ENCODE results near the gene FSTL4.
"Not testable (repeated sequence)": the region's sequence is repeated elsewhere in the genome, so short reads cannot be mapped to it uniquely, and the experiment has no call there.

The FSTL4 gene

DNA sequence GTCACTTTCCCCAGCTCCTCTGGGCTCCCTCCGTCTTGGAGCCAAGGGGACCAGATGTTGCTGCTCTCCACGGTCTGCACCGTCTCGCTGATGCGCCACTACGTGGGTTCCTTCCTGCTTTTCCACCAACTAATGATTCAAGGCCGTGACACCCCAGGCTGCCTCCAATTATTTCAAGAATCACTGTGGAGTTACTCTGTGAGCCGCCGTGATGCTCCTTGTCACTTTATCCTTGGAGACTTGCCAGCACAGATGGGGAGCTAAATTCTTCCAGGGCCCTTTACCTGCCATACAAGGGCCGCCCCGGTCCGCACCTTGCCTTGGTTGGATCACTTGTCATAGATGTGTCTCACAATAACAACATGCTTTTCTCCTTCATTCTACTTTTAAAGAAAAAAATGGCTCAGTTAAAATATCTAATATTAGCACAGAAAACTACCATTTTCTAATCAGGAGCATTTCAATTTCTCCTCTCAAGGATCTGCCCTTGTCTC, 202.0 kb downstream of the FSTL4 start:
- in situ Hi-C loops (cut with MboI; ENCODE audit: low sequenced_read_pairs): no loop called here

DNA sequence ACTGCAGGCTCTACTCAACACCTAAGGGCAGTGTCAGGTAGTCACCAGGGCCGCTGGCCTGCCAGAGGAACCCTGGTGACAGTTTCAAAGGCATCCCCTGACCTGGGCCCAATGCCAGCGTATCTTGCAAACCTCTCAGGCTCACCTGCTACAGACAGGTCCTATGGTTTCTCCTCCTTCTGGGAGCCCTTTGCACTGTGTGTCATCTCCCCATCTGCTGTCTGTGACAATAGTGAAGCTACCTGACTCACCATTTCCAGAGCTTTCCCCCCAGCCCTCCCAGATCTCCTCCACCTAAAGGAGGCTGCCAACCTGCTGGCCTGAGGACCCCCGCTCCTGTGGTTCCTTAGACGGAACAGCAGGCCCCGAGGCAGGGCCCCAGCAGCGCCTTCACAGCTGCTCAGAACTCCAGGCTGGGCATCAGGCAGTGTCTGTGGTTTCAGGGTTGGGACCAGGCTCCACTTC, 203.1 kb downstream of the FSTL4 start:
- in situ Hi-C loops (cut with MboI; ENCODE audit: low sequenced_read_pairs): no loop called here

DNA sequence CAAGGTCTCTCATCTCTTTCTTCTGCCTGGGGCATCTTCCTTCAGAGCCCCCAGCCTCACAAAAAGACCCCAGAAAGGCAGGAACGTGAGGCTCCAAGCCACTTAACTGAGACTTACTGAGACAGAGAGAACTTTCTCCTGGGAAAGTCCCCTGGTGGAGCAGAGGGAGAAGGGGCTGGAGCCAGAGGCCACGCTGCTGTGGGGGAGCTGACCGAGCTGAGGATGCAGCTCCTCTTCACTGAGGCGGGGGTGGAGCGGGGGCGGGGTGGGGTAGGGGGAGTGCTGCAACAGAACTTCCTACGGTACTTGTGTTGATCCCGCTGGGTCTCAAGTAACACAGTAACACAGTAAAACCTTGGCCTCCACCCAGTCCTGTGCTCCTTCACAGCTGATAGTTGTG, 204.0 kb downstream of the FSTL4 start:
- in situ Hi-C loops (cut with MboI; ENCODE audit: low sequenced_read_pairs): no loop called here

DNA sequence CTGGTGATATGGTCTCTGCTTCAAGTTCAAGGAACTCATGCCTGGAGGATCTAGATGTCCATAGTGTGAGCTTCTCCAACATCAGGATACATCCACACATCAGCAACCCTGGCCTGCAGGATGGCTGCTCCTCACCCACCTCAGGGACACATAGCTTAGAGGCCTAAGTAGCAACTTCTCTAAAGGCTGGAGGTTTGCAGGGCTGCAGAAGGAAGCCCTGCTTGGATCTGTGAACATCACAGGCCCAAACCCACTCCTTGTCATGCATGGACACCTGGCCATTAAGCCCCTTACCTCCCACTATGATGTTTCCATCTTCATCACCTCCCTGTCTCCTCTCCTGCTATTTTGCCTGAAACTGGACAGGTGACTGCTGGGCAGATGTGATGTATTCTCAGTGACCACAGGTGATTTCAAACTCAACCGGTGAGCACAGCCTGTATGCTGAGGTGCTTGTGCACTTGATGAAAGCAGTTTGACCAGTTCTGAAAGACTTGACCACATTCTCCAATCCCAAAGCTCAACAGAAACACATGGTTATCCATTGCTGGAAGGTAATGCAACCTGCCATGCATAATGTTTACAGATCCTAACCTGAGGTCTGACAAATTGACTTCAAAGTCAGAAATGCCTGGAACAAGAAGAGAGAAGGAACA, 205.2 kb downstream of the FSTL4 start:
- in situ Hi-C loops (cut with MboI; ENCODE audit: low sequenced_read_pairs): no loop called here

DNA sequence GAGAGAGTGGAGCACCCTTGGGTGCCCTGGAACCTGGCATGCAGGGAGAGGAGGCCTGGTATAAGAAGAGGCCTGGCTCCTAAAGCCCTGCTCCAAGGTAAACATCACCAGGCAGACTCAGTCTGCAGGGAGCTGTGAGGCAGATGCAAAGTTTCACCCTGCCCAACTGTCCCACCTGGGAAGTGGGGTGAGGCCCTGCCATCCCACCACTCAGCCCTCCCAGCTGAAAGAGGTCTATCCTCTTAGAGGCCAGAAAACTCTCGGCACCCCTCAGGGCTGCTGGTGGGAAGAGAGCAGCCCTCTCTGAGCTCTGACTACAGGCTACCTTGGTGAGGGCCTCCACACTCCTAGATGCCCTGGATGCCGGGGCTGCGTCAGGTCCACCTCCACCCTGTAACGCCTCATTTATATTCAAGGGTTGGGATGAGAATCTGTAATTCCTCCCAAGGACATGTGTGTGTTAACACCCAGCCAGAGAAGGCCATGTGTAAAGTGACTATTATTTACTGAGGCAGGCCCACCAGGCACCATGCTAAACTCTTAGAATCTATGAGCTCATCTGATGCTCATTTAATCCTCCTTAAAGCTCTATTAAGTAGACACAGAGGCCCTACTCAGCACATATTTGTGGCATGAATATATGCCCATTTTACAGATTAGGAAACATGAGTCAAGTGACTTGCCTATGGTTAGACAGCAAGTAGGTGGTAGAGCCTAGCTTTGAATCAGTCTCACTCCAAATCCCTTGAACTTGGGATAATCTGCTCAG, 205.9 kb downstream of the FSTL4 start:
- in situ Hi-C loops (cut with MboI; ENCODE audit: low sequenced_read_pairs): no loop called here

DNA sequence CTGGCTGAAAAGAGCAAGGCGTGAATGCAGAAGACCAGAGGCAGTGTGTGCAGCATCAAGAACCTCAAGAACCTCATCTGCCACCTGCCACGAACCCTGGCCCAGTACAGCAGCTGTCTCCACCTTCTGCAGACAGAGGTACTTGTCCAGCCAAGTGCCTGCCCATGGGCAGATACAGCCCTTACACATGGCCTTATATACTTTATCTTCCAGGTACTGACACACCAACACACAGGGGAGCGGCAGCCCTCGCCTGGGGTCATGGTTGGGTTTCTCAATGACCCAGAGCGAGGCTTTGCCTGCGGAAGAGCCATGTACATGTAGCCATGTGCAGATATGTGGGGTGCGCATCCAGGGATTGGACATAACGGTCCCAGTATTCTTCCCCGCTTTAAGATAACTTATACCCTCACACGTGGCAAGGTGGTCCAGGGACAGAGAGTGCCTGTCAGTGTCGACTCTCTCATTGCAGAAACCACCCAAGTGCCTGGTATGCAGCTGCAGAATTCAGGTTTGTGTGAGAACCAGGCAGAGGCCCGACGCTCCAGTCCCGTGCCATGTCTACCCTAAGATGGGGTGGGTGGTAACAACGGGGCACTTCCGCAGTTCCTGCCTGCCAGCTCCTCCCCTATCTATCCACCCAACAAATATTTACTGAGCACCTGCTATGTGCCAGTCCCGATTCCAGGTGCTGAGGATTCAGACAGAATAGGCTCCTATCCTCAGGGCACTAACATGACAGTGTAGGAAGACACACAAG, 206.9 kb downstream of the FSTL4 start:
- in situ Hi-C loops (cut with MboI; ENCODE audit: low sequenced_read_pairs): no loop called here

DNA sequence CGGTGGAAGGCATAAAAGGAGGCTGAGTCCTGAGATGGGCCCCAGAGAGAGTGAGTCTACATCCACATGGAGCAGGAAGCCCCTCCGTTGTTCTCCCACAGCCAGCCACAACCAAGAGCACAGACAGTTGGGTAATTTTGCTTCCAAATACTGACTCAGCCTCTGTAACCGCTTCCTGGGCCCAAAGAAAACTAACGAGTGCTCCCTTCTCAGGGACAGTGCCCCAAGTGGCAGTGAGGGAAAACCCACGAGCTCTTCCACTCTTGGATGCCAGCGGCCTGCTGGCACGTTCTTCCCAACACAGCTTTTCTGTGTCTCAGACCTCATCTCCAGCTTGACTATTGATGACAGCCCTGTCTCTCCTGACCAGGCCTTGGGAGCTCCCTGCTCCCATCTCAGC, 207.6 kb downstream of the FSTL4 start:
- in situ Hi-C loops (cut with MboI; ENCODE audit: low sequenced_read_pairs): no loop called here

DNA sequence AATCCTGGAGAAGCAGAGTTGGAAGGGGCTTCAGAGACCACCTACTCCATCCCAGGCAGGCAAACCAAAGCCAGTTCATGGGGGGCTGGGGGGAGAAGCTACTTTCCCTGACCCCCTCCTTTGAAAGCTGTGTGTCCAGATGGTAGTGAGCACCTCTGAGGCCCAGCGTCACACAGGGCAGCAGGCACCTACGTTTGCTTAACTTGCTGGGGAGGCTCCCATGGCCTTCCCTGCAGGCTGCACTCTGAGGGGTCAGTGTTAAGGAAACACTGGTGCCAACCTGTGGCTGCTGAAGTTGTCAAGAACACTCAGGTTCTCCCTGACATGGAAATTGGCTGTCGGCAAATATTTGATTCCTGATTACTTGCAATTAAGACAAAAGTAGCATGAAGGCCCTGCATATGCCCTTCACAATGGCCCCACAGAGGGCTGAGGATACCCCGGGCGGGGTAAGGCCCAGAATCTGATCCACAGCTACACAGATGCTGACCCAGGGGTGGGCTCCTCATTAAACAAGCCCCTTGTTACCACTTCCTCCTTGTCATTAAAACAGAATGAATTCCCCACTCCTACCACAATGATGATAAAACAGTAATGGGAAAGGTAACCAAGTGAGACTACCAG, 208.5 kb downstream of the FSTL4 start:
- in situ Hi-C loops (cut with MboI; ENCODE audit: low sequenced_read_pairs): no loop called here

DNA sequence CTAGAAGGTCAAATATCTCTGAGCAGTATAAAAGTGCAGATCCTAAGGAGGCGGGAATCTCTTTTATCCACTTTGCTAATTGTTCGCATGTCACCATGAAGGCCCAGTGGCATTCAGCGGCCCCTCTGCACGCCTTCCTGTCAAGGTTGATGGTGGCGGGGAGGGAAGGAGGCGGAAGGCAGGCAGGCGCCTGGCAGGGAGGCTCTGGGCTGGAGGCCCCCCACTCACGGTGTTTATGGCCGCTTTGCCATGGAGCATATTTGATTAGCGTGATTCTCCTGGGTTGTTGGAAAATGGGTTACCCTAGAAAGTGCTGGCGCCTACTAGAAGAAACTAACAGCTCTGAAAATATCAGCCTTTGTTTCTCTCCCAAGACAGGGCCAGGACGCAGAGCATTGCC, 209.6 kb downstream of the FSTL4 start:
- in situ Hi-C loops (cut with MboI; ENCODE audit: low sequenced_read_pairs): no loop called here

DNA sequence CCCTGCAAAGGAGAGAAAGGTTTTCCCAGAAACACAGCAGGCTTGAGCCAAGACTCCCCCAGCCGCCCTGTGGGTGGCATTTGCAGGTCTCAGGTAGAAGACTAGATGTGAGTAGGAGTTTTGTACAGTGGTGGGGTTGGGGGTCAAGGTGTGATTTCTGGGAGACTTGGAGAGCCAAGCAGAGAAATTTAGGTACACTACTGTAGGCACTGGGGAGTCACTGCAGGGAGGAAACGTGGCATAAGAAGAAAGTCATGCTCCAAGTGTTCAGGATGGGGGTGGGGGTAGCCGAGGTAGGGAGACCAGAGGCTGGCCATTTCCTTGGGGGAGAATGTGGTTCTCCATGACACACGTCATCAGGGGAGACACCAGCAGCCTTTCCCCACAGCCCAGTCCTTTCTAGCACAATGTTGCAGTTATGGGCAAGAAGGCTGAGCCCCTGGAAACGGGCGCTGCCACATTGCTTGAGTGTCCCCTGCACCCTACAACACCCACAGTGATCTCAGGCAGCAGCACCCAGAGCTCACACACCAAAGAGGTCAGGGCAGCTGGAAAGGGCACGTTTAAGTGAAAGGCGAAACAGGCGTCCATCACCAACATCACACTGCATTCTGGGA, 210.5 kb downstream of the FSTL4 start:
- in situ Hi-C loops (cut with MboI; ENCODE audit: low sequenced_read_pairs): no loop called here

DNA sequence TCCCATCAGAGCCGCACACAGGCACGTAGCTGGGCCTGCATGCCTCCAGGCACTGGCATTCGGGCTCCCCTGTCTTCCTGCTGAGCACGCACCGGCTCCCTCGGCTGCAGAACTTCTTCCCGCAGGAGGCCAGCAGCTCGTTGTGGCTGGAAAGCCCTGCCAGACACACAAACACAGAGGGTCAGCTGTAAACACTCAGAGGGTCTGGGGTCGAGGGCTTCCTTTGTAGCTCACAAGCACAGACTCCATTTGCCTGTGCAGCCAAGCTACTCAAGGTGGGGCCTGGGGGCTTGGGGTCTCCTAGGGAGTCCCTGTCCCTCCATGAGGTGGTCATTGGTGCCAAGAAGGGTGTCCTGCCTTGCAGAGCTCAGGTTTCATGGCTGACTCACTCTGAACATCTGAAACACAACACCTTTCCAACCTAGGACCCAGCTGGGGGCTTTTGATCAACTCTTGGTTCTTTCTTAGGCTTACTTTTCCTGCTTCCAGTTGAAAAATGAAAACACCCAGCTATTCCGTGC, 211.4 kb downstream of the FSTL4 start:
- in situ Hi-C loops (cut with MboI; ENCODE audit: low sequenced_read_pairs): no loop called here

DNA sequence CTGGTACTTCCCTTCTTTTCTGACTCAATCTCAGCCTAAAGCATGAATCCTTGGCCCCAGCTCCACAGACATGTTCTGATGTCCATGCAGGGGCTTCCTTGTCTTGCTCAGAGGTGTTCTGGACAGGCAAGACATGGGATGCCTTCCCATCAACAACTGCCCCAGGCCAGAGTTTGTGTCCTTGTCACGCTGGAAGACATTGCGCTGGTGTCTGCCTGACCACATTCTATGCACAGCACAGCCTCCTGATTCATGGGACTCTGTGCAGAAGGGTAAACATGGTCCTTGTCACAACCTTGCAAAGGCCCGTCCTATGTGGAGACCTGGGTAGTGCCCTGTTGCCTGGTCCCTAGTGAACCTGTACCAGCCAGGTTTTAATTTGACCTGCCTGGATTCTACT, 212.2 kb downstream of the FSTL4 start:
- in situ Hi-C loops (cut with MboI; ENCODE audit: low sequenced_read_pairs): no loop called here

DNA sequence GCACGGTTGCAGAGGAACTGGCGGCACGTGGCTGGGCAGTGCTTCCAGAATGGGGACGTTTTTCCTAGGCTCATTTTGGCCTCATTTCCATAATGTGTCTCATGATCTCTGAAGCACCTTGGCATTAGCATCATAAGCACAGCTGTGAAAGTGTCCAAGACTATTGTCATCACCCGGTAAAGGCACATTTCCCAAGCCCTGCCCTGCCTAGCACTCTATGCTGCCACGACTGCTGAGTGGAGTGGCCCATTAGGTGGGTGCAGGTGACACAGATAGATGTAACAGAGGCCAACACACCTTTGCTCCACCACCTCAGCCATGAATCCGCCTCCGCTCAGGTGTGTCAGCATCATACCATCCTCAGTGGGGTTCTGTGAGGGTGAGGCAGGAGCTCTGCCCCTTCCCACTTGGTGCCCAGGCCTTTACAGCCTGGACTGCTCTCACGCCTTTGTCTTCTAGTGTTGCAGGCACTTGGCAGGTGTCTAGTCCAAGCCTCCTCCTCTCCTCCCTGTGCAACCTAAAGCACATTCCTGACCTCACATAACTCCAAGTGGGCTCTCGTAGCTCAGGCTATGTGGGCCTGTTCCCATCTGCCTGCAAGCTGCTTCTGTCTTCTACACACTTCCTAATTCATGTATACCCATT, 213.0 kb downstream of the FSTL4 start:
- in situ Hi-C loops (cut with MboI; ENCODE audit: low sequenced_read_pairs): no loop called here

DNA sequence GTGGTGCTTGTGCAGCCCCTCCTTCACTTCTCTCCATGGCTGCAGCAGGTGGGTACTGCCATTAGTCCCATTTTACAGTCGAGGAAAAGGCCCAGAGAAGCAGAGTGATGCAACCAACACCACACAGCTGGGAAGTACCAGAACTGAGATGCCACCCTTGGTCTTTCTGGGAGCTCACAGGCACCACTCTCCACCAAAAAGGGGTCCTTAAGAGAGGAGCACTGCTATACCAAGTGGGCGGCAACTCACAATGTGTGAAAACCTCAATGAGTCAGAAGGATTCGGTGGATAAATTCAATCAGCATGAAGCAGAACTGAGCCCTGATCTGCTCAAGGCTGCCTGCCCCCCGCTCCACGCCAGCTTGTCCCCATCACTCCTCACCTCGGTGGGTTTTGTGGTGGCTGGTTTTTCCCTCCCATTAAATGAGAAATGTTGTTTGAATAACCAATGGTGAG, 213.7 kb downstream of the FSTL4 start:
- in situ Hi-C loops (cut with MboI; ENCODE audit: low sequenced_read_pairs): no loop called here

DNA sequence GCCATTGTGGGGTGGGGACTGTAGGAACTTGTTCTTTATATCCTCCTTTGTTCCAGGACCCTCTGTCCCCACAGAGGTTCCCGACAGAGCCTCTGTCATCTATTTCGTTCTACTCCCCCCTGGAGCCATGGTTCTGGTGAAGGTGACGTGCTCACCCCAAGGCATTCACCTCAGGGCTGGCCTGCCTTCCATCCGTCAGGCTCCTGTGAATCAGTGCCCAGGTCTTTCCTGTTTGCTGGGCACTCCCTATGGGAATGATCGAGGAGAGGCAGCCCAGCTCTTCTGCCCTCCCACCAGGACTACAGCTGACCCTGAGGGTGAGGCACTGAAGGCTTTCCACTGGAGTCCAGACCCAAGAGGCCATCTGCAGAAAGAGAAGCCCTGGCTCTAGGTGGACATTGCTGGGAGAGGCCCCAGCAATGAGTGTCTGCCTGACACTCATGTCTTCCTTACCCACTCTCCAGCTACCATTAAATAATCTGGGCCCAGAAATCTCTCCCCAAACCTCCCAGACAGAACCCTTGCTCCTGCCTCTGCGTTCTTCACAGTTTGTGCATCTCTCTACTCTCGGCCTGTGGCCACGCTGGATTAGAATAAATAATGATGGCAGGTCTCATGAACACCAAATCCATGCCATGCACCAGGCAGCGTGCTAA, 214.2 kb downstream of the FSTL4 start:
- in situ Hi-C loops (cut with MboI; ENCODE audit: low sequenced_read_pairs): no loop called here

DNA sequence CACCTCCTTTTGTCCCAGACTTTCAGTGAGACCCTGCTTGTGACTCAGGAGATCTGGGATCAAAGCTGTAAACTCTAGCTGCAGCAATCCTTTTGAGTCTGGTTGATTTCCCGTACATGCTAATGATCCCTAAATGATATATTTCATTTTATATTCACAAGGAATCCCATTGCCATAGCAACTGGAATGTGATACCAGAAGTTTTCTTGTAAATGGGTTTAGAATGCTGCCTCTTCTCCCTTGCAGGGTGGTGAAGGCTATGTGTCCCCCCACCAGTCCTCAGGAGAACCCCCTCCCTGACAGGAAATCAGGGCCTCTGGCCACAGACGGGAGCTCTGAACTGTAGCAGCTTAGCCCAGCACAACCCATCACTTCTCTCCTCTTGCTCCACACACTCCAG, 215.0 kb downstream of the FSTL4 start:
- in situ Hi-C loops (cut with MboI; ENCODE audit: low sequenced_read_pairs): no loop called here

DNA sequence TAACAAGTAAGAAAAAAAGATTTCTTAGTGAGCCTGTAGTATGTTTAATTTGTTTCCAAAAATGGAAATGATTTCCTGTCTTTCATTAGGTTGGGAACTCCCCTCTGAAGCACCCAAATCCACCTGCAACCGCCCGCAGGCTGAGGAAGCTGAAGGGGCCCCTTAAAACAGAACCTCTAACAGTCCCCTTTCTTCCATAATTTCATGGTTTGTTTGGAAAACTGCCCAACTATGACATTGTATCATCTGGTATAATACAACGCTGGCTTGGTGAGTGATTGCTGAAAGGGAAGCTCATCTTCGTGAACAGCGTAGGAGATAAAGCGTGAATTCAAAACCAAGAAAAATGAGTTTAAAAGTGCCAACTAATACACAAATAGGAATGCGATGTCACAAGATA, 215.5 kb downstream of the FSTL4 start:
- in situ Hi-C loops (cut with MboI; ENCODE audit: low sequenced_read_pairs): no loop called here

DNA sequence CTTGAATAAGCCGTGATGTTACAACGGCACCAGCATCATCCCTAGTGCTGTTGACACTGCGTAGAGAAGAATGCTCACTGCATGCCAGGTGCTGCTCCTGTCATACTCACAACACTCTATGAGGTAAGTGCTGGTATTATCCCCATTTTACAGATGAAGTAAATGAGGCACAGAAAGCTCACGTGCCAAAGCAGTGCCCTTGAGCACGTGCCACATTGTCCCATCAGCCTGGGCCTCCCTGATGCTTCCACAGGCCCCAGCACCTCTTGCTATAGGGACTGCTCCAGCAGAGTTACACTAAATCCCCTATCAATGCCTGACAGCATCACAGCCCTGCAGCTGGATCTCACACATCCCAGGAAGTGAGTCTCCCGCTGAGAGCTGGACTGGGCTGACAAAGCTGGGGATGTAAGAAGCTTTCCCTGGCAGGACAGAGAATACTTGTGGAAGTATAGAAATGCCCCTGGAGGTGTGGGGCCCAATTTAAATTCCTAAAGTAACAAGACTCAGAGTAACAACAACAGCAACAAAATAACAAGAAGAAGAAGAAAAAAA, 216.1 kb downstream of the FSTL4 start:
- in situ Hi-C loops (cut with MboI; ENCODE audit: low sequenced_read_pairs): no loop called here

DNA sequence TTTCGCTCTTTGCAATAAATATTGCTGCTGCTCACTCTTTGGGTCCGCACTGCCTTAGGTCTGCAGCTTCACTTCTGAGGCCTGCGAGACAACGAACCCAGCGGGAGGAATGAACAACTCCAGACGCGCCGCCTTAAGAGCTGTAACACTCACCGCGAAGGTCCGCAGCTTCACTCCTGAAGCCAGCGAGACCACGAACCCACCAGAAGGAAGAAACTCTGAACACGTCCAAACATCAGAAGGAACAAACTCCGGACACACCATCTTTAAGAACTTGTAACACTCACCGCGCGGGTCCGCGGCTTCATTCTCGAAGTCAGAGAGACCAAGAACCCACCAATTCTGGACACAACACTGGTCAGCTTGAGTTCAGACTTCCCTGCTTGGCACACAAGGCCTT, 217.1 kb downstream of the FSTL4 start:
- in situ Hi-C loops (cut with MboI; ENCODE audit: low sequenced_read_pairs): not testable (repeated sequence)

Measured in HL-60/S4 (cell line).